ELF-1 (cell line): Measurements from ENCODE around the gene KRT82.
"Not testable (repeated sequence)": the region's sequence is repeated elsewhere in the genome, so short reads cannot be mapped to it uniquely, and the experiment has no call there.

Experiments used
- DNase-seq: peaks from one replicate; pipeline ENCODE4 v3.0.0-alpha.2; 2016; ENCODE audit warnings: low read depth, low spot score

Gene KRT82

DNA sequence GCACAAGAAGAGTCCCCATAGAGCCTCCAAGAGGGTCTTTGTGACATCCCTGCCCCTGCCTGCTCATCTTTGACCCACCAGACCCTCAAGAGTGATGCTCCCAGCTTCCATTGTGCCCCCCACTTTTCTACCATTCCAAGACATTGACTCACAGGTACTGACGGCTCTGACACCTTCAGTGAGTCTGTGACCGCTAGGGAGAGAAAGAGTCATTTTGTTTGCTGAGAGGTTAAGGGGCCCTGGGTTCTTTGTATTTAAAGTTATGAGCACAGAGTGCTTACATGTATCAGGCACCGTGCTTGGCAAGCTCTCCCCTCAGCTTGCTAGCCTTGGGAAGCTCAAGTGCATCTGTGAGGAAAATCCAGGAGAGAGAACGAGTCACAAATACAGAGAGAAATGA is 7.1 kb upstream of the KRT82 start:
- no peak for DNase-seq

DNA sequence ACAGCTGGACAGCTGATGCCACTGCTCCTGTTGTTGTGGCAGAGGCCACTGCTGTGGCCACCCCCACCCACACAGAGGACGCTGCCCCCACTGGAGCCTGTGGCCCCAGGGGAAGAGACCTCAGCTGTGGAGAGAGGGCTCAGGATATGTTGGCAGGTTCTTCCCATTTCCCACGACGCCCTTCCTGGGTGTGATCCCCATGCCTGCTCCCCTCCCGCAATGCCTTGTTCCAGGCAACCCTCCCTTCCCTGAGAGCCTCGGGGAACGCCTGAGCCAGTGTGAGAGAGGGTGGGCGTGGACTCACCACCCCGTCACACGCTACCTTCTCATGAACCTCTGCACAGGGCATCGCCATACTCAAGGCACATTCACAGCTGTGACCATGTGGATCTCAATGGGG is 5.7 kb upstream of the KRT82 start:
- no peak for DNase-seq

DNA sequence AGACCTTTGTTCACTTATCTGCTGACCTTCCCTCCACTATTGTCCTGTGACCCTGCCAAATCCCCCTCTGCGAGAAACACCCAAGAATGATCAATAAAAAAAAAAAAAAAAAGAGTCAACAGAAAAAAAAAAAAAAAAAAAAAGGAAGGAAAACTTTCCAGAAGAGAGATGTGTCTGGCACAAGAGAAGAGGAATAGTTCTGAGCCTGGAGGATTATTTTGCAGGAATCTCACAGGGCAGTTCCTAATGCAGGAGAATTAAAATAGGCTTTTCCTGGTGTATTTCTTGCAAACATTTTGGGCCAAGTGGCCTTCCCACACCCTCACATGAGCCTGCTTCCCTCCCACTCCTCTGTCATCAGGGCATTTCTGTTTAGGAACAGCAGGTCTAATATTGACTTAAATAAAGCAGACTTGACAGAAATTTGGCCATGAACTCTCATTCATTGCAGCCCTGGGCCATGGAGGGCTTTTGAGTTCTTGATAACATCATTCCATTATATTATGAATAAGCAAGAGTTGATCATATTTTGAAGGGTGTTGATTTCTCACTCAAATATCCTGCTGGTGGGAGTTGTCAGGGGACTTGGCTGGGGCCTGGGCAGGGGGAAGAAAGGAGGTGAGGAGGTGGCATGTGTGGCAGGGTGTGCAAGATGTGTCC is 4.6 kb upstream of the KRT82 start:
- not testable (repeated sequence) for DNase-seq

DNA sequence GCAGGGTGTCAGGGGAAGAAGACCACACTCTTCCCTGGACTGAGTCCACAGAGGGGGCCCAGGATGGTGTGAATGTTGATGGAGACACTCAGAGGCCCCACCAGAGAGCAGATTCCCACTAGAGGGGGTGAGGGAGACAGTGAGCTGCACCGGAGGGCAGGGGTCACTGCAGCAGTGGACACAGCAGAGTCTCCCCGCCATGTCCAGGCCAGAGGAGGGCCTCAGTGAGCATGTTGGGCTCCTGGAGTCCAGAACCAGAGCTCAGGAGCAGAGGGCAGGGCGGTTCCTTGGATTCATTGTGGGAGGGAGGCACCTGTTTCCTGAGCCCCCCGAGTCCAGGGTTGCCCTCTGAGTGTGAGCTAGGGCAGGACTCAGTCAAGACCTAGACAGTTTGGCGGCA is 1.8 kb upstream of the KRT82 start:
- no peak for DNase-seq

DNA sequence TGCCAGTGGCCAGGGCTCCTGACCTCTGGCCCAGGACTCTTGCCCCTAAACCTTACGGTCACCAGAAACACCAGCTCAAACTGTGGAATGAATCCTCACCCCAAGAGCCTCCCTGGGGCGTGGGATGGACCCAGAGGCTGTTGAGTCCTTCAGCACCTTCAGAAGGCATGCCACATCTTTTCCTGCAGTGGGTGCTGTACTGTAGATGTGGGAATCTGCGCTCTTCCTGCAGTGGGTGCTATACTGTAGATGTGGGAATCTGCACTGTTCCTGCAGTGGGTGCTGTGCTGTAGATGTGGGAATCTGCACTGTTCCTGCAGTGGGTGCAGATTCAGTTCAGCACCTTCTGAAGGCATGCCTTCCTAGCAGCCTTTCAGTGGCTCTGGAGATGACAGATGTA is 1.2 kb downstream of the KRT82 start:
- DNase-seq = no peak

DNA sequence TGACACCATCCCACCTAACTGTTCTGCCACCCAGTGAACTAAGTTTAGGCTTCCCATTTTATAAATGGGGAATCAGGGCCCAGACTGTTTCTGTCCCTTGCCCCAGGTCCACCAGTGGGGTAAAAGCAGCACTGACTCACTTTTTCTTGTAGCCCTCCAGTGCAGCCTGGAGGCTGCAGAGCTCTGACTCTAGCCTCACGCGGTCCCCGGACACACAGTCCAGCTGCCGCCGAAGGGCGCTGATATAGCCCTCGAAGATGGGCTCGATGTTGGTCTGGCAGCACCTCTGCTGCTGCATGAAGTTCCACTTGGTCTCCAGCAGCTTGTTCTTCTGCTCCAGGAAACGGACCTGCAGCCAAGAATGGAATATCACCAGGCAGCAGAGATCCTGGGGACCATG is 2.6 kb downstream of the KRT82 start:
- no peak for DNase-seq

DNA sequence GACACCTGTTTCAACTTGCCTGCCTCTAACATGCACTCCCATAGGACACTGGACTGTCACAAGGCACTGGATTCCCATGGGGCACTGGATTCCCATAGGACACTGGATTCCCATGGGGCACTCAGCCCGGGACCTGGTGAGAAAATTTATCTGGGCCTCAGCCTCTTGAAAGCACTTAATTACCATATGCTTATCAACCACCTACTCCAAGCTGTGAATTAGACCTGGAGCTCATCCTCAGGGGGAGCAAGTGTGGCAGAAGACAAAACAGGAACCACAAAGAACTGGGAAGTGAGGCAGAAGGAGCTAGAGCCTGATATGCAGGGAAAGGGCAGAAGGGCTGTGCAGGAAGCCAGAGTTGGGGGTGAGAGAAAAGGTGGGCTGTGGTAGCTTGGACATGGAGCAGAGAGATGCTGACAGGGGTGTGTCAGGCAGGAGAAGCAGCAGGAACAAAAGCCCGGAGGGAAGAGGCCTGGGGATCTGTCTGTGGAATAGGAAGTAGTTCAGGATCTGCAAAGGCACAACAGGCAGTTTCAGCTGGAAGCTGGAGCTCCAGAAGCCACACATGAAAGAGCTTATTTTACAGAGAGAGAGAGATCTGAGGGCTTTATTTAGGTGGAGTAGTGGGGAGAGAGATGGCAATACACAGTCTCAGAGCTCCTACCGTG is 3.1 kb downstream of the KRT82 start:
- peak; percentile 28 for DNase-seq

DNA sequence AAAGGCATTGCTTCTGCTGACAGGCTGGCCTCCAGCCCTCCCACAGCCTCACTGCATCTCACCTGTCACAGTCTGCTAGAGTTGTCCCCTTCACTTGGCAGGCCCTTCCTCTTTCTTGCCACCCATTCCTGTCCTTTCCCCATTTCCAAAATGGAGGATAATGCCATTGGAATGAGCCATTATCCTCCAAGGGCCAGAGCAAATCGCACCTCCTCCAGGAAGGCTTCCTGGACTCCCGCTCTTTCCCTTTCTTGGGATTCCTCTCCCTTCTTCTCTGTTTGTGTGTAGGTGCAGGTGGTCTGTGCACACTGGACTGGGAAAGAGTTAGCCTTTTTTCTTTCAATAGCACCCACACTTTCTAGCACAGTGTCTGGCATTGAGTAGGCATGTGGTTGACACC is 3.8 kb downstream of the KRT82 start:
- no peak for DNase-seq

DNA sequence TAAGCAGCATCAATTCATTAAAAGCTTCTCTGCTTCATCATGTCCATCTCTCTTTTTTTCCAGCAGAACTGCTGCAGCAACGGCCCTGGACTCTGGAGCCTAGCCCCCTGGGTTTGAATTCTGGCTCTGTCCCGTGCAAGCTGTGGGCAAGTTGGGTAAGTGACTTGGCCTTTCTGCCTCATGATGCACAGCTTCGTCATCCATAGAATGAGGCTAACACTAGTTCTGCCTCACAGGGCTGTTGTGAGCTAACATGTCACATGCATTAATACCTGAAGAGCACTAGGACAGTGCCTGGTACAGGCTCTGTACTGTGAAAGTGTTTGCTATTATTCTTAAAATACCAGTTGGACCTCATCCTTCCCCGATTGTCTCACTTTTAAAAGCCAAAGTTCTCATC is 4.2 kb downstream of the KRT82 start:
- no peak for DNase-seq

DNA sequence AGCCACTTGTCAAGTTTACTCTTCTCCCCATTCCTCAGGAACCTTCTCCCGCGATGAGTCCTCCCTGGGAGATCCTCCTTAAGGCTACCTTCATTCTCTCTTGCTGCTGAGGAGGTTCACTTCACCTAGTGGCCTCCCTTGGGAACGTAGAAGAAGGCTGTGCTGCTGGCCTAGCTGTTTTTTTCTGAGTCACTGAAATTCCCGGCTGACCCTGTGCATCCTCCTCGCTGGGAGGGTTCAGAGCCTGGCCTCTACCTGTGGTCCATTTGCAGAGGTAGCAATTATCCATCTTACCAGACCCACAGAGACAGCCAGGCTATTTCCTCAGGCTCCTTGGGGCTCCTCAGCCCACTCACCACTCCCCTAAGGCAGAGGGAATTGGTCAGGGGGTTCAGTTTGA is 4.6 kb downstream of the KRT82 start:
- DNase-seq = no peak

DNA sequence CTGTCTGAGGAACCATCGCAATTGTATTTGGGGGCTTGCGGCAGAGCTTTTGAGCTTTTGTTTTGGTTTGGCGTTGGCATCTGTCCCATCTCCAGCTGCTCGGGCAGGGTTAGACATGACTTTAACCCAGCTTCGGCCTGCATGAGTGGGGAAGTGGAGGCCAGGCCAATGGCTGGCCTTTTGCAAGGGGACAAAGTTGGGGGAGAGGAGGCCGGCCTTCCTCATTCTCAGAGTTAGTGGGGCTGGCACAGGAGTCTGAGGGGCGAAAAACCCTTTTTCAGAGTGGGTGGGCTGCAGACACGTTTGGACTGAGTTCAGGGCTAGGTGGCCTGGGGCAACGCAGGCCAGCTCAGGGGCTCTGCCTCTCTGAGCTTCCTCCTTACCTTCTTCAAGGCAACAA is 5.2 kb downstream of the KRT82 start:
- no peak for DNase-seq

DNA sequence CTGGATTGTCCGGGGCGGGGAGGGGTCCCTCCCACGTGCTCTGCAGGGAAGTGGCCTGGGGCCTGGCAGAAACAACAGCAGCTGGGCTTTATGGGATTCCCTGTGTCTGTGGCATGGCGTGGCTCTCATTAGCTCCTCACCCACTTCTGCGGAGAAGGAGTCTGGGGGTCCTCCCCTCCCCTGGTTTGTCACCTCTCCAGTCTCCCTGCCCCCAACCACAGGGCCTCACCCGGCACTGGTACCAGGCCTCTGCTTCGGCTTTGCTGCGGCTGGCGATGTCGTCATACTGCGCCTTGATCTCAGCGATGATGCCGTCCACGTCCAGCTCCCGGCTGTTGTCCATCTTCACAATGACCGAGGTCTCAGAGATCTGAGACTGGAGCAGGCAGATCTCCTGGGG is 6.4 kb downstream of the KRT82 start:
- DNase-seq = no peak

DNA sequence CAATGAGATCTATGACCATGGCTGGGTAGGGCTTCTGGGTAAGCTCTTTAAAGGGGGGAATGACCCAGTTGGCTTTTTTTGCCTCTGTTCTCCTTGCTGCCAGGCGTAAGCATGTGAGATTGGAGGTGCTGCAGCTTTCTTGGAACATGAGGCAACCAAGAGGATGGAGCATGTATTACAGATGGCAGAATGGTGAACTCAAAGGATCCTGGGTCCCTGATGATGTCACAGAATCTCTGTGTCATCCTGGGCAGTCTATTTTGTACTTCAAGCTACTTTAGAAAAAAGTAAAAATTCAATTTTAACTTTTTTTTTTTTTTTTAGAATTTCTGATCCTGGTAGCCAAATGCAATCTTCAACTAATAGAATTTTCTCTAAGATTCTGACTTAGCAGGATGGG is 8.0 kb downstream of the KRT82 start:
- no peak for DNase-seq

DNA sequence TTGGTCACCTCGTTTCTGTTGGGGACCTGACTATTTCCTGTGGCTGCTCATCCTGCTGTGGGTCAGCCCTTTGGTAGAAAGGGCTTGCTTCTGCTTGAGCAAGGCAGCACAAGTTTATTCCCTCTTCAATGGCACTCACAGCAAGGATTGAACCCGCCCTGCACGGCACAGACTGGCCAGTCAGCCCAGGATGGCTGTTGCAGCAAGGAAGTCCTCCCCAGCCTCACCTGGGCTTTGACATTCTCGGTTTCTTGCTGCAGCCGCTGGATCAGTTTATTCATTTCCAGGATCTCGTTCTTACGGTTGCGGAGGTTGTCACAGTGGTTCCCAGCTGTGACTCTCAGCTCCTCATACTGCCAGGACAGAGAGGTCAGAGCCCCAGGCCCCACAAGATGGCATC is 9.5 kb downstream of the KRT82 start:
- no peak for DNase-seq

DNA sequence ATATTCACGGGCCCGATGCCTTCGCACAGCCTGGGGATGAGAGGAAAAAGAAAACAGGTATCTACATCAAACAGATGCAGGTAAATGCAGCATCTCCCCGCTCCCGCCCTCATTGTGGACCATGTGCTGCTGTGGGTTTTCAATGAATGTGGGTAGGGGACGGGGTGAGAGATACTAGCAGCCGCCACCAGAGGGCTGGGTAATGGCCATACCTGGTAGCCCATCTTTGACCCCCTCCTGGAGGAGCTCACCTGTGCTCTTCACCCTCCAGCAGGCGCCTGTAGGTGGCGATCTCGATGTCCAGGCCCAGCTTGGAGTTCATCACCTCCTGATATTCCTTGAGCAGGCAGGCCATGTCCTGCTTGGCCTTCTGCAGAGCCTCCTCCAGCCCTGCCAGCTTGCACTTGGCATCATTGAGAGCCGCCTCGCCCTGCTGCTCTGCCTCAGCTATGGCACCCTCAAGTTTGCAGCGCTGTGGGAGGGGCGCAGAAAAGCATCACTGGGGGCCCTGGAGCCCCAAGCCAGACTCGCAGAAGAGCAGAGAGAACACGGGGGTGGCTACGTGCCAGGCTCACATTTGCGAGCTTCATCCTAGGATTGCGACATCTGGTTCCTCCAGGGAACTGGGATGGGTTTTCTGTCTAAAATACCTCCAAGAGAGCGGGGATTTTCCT is 10.2 kb downstream of the KRT82 start:
- DNase-seq = peak; percentile 92

DNA sequence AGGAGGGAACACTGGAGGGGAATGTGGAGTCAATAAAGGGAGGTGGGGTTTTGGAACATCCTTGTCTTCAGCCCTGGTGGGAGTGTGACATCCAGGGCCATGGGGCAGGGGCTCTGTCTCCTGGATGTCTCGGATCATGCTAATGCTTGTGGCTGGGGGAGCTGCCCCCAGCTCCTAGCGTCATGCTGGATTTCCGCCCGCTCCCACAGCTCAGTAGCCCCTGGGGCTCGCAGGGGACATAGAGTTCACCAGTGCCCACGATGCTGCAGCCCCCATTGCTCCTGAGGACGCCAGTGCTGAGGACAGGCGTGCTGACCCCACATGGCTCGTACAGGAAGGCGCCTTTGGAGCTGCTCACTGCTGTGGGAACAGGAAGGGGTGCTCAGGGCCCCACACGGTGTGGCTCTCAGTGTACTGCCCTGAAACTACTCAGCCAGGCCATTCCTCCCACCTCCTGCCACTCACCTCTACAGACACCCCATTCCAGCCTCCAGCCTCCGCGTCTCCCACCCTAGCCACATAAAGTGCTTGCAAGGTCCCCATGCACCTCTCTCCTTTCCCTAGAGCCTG is 11.2 kb downstream of the KRT82 start:
- no peak for DNase-seq

DNA sequence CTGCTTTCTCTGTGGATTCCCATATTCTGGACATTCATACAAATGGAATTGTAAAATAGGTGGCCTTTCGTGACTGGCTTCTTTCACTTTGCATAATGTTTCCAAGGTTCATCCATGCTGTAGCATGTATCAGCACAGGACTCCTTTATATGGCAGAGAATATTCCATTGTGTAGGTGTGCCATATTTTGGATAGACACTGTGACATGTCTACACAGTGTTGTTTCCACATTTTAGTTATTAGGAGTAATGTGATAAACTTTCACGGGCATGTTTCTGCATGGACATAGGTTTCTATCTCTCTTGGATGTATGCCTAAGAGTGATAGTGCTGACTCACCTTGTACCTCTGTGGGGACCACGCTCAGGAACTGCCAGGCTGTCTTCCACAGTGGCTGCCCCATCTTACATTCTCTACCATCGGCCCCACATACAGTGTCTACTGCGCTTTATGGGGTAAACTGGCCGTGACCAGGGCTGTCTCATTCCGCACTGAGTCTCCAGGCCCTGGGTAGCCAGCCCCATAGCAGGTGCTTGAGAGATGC is 13.6 kb downstream of the KRT82 start:
- DNase-seq = no peak

DNA sequence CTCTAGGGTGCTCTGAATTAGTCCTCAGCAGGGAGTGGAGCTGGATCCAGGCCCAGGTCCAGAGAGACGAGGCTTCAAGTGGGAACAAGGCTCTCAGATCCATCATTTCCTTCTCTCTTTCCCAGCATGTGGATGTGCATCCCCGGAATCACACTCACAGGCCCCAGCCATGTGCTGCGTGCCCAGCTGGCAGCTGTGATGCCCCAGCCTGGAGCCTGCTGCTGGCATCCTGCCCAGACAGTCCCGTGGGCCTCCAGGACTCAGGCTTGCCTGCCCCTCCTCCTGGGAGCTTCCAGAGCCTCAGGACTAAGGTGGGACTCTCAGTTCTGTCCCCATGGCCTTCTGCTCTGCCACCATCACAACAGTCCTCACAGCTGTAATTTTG is 14.5 kb downstream of the KRT82 start:
- no peak for DNase-seq

DNA sequence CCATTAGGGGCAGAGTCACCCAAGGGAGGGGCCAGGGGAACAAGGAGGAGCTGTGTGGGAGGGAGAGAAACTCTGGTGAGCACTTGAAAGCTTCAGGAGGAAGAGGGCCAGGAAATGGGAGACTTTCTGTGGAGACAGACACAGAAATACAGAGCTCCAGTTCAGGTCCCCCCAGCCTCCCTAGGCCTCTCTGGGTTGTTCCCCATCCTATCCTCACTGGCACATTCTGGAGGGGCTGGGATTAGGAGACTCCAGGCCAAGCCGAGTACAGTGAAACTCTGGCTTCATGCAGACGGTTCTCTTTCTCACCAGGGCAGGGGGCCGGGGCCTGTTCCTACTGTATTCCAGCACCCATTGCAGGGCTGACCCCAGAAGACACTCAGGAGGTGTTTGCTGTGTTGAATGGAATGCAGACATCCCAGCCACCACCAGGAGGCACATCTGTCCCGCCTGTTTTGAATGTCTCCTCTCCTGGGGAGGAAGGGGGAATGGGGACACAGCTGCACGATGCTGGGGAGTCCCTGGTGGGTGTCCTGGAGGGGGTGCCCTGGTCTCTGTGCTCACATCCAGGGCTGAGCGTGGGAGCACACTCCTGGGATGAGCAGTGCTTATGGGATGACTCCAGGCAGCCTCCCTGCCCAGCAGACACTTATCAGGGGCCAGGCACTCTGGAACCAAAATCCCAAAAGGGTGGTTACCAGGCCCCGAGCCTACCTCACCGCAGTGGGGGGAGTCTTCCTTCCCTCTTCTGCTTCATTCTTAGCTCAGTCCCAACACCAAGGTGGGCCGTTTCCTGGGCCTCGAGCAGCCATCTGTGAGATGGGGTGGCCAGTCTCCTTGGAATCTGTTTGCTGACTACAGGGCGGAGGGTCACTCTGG is 15.2 kb downstream of the KRT82 start:
- peak; percentile 60 for DNase-seq

DNA sequence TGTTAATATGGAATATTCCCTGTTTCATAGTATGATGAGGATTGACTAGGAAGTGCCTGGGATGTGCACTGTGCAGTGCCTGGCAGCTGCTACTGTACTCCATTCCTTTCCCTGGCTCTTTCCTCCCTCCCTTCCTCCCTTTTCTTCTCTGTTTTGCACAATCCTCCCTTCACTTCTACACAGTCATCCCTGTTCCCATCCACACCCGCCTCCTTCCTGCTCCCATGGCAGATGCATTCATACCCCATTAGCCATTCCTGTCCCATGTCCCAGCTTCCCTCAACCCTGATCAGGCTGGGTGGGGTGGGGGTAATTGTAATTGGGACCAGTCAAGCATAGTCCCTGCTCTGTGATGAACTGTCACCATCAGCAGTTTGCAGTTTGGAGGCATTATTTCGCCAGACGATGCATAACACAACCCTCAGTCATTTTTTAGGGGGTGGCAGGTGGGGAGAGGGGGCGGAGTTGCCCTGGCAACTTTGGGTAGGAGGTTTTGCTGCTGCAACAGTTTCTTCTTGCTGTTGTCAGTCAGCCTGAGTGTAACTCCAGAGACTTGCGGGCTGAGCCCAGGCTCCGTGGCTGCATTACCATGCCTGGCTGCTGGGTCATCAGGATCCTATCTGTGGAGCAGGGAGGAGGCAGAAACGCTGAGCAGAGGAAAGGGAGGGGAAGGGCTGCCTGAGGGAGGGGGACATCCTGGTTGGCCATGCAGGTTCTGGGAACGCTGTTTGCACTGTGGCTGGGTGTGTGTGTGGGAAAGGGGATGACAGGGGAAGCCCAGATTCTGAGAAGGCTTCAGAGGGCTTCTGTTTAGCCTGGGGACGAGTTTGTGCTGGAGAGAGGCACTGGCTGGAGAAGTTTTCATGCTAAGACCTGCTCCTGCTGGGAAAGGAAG is 16.6 kb downstream of the KRT82 start:
- DNase-seq = peak; percentile 85

DNA sequence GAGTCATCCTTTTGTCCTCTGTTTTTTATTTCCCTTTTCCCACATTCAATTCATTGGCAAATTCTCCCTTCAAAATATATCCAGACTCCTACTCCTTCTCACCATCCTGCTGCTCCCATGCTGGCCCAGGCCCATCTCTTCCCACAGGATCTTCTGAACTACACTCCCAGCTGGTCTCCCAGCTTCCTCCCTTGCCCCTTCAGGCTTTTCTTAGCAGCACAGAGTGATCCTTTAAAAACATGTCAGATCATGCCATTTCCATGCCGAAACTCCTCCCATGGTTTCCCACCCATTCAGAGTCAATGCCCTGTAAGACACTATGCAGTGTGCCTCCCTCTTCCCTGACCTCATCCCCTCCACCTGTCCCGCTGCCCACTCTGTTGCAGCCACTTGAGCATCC is 18.3 kb downstream of the KRT82 start:
- DNase-seq = no peak
